Skin of body (tissue), 2 donors: ENCODE data around the gene CAPZA1. TPM values are rescaled to one million over a fixed set of nuclear protein-coding genes. Genes with fewer than 3 reads are reported as not detected.
"Not testable (repeated sequence)": the region's sequence is repeated elsewhere in the genome, so short reads cannot be mapped to it uniquely, and the experiment has no call there.

Experiments
- DNase-seq: peaks from one replicate; lab custom pipeline; 2025; lab: John Stamatoyannopoulos, UW
- total RNA-seq: library from RNA; depleted of rRNA; stranded (reverse); fragments of >200 nt; gene quantifications from one replicate; pipeline ENCODE4 v1.2.3, GENCODE V29; 2014

The CAPZA1 gene
- 147 TPM for total RNA-seq

DNA sequence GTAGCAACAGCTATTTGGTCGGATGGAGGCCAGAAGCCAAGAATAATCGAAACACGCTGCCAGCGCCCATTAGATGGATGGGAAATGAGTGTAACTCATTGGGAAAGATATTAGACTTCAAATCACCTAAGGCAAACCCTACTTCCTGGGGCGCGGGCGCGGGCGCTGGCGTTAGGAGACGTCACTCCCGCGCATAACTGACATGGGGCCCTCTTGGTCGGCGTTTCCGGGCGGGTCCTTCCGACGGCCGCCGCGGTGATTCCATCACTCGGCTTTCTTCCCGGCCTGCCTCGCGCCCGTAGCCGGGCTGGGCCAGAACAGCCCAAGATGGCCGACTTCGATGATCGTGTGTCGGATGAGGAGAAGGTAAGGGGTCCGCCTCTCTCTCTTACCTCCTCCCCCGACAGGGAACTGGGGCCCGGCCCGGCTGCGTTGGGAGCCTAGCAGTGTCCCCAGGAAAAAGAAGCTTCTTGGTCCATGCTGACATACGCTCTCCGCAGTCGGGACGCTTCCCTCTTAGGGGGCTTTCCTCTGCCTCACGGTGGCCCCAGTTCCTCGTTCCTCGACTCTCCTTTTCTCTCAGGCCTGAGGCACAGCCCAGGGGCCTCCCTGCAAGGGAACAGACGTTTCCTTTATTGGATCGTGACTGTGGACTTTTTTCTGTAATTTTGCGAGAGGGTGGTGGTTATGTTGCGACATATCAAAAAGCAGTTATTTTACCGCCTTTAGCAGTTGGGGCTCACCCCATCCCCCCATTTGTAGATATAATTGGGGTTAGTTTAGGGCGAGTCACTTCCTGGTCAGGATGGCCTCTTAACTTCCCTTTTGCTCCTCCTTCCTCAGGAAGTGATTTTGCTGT lies at the start of gene CAPZA1:
TSS of gene CAPZA1 (plus strand) at position 315 of the 859 bp plus-strand sequence. CDS start at position 328, 13 bp downstream.
- peak; percentile 93 for DNase-seq

DNA sequence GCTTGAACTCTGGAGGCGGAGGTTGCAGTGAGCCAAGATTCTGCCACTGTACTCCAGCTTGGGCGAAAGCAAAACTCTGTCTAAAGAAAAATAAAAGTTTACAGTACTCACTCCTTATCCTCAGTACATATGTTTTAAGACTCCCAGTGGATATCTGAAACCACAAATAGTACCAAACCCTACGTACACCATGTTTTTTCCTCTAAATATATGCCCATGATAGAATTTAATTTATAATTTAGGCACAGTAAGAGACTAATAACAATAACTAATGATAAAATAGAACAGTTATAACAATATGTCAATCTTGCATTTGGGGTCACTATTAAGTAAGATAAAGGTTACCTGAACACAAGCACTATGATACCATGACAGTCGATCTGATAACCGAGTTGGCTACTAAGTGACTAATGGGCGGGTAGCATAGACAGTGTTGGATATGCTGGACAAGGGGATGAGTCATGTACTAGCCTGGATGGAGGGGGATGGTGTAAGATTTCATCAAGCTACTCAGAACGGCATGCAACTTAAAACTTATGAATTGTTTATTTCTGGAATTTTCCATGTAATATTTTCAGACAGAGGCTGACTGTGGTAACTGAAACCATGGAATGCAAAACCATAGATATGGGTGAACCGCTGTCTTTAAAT lies 44.4 kb upstream of the CAPZA1 start:
- no peak for DNase-seq

DNA sequence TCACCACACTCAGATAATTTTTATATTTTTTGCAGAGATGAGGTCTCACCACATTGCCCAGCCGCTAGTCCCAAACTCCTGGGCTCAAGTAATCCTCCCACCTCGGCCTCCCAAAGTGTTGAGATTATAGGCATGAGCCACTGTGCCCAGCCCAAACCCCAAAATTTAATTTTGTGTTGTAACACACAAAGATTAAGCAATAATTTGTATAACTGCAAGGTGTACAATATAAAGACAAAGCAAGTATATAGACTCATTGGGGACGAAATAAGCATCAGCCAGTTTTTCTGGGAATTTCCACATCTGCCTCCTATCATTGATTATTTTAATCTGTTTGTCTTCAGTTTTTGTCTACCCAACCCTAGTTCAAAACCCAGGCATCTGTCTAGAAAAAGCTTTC lies 43.4 kb upstream of the CAPZA1 start:
- no peak for DNase-seq

DNA sequence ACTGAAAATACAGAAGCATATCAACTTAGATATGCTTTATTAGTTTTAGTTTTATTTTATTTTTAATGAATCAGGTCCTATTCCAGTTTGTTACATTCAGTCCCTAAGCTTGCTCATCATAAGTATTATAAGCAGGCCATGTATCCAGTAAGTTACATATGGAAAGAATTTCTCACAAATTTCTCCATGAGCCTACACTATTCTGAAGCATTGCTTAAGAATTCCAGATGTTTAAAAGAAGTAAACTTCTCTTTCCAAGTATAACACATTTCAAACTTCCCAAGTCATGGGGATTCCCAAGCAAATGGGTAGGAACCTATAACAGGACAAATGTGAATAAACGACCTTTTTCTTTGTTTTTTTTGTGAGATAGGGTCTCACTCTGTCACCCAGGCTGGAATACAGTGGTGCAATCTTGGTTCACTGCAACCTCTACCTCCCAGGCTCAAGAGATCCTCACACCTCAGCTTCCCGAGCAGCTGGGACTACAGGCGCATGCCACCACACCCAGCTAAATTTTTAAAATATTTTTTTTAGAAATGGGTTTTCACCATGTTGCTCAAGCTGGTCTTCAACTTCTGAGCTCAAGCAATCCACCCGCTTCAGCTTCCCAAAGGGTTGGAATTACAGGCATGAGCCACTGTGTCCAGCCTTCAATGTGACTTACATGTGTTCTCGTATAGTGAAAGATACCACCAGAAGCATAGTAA lies 39.7 kb upstream of the CAPZA1 start:
- peak; percentile 38 for DNase-seq

DNA sequence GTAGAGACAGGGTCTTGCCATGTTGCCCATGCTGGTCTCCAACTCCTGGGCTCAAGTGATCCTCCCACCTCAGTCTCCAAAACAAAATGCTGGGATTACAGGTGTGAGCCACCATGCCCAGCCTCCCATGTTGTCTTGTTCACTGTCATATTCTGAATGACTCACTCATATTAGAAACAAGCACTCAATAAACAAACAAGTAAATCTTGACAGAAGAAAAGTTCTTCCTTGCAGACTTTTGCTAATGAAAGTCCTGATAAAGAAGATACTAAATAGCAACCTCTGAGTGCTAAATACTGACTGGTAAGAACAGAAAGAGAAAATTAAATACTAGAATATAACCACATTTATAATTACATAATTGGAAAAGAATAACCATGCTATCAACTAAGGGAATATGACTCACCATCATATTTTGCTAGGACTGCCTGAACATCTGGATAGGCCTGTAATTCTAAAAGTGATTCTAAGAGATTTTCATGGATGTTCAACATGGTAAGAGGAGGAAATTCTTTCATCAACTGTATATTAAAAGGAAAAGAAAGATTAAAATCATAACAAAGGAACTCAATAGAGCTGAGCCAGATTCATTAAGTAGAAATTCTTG lies 37.9 kb upstream of the CAPZA1 start:
- no peak for DNase-seq

DNA sequence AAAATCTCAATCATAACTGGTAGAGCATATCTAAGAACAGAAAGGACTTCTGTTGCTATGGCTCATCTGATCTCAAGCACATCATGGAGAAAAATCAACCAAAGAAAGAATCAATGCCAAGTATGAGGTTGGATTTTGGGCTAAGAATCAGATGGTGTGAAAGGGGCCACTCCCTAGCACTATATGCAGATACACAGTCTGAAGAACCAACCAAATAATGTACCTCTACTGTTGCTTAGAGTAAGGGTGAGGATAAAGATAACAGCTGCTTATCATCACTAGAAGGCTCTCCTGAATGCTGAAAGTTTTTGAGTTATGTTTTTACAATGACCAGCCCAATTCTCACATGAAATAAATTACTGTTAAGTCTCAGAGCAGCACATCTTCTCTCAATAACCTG lies 36.3 kb upstream of the CAPZA1 start:
- DNase-seq = no peak

DNA sequence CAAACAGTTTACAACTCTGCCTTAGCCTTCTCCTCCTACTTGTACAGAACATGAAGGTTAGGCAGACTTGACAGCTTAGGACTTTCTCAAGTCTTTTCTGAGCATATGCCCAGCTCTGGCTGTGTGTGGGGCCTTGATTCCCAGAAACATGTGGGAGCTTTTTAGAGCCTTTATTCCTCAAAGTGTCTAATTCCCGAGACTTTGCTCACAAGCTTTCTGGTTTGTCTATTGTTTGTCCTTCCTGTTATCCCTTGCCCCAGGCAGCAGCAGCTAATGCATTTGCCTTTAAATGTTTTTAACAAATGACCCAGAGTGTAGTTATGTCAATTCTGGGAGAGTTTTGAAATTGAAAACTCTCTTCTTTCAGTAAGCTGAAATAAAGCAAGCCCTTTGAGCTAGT lies 29.9 kb upstream of the CAPZA1 start:
- no peak for DNase-seq

DNA sequence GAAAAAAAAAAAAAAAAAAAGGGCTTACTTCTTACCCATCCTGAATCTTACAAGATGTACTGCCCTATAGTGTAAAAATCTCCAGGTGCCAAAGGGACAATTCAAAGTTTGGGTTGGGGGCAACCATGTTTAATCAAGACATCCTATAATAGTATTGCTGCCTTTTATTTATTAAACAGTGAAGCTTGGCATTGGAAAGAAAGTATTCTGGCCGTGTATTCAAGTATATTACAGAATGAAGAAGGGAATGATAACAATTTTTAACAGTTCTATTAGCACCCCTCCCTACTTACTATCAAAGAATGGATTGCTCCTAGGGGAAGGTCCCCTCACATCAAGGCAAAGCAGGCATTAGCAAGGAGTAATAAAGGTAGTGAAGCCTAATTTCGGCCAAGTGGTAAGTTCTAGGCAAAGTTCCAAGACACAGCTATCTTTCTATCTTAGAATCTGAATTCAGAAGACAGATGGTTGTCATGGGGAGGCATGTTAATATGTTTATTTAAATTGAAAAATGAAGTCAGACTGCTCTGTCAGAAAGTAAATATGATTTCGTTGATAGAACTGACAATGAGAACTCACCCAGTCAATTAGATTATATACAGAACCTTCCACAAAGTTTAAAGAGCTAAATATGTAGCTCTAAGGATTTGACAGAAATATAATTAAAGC lies 25.3 kb upstream of the CAPZA1 start:
- no peak for DNase-seq

DNA sequence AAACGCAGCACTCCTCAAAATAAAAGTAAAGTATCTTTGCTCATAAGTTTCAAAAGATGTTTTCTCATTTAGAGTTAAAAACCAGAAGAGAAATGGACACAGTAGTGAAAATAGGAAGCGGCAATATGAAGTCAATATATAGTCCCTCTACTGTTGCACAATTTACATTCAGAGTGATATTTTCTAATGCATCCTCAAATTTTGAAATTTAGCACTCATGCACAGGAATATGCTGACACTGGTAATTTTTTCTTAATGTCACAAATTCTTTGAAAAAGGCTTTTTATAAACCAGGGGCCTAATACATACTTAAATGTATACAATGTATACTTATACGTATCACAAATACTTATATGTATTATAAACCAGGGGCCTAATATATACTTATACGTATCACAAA lies 20.2 kb upstream of the CAPZA1 start:
- no peak for DNase-seq

DNA sequence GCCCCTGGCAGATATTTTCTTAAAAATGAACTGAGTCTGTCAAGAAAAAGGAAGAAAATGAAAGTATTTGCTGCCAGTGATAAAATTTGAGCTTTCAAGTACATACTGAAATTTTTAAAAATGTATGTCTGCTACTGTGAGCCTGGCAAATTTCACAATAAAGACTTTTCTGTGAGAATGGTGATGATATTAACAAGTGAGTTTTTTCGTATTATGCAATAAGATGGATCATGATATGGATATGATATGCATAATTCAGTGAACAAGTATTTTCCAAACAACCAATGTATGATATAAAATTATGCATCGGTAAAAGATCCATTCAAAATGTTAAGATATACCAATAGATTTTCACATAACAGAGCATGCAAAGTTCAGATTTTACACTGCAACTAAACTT lies 16.6 kb upstream of the CAPZA1 start:
- DNase-seq = no peak

DNA sequence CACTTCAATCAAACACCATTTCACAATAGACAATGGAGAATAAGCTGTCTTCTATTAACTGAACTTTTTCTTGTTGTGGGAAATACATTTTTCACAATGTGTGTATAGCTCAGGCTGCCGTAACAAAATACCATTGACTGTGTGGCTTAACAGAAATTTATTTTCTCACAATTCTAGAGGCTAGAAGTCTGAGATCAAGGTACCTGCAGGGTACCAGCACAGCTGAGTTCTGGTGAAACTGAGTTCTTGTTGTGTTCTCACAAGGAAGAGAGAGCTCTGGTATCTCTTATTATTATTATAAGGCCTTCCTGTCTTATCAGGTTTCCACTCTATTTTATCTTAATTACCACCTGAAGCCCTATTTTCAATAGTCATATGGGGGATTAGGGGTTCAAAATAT lies 16.1 kb upstream of the CAPZA1 start:
- DNase-seq = no peak

DNA sequence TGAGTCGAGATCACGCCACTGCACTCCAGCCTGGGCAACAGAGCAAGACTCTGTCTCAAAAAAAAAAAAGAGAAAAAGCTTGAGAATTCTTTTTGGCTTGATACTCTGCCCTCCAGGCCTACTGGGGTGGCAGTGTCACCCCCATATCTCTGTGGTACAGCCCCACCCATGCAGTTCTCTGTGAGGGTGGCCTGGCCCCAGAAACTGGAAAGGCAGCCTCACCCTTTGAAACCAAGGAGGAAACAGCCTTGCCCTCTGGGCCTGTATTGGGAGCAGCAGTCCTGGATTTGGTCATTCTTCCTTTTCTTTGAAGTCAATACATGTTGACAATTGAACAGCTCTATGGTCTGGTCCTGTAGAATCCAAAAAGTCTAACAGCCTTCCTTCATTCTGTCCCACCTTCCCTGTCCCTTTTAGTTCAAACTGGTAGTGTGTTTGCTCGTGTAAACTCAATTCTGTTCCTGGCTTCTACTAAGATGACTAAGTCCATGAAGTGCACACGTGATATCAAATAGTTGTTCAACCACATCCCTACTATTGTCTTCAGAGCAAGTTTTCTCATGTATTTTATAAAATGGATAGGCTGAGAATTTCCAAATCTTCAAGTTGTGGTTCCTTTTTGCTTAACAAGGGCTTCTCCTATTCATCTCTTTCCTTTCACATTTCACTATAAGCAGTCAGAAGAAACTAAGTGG lies 13.9 kb upstream of the CAPZA1 start:
- DNase-seq = no peak

DNA sequence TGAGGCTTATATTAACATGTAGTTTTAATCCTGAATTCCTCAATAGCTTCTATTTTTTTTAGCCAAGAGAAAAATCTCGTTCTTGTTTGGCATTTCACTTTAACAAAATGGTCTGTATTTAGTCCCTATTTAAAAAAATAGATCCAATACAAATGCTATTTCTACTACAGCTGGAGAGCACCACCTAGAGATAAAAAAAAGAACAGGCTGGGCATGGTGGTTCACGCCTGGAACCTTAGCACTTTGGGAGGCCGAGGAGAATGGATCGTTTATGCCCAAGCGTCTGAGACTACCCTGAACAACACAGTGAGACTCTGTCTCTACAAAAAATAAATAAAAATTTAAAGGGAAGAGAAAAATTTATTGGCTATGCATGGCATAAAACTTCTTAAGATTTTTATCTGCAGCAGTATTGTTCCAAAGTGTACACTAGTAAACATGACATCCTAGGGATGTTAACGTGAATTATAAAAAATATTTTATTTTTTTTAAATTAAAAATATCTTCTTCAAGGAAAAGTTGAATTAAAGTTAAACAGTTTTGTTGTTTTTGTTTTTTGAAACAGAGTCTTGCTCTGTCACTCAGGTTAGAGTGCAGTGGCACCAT lies 5.1 kb upstream of the CAPZA1 start:
- no peak for DNase-seq

DNA sequence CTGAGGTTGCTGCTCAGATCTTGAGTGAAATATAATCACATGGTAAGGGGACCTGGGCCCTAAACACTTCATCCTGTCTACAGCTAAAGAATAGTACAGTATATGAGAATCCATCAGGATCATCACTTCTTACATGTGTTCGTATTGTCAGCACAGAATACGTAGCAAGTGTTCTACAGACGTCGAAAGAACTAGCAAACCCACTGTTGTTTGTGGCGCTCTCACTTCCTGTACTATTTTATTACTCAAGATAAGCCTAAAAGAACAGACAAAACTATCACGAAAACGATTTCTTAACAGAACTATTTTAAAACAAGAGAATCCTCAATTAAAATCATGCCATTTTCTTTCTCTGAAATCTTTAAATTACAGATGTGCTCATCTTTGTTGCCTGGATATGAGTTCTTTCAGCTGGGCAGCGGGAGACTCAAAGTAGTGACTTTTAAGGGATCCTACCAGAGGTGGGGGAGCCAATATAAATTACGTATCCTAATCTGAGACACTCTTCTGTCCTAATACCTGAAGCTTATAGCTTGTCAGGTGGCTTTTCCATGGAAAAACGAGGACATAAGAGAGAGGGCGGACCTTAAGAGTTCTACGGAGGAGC lies 1.4 kb upstream of the CAPZA1 start:
- DNase-seq = peak; percentile 21

DNA sequence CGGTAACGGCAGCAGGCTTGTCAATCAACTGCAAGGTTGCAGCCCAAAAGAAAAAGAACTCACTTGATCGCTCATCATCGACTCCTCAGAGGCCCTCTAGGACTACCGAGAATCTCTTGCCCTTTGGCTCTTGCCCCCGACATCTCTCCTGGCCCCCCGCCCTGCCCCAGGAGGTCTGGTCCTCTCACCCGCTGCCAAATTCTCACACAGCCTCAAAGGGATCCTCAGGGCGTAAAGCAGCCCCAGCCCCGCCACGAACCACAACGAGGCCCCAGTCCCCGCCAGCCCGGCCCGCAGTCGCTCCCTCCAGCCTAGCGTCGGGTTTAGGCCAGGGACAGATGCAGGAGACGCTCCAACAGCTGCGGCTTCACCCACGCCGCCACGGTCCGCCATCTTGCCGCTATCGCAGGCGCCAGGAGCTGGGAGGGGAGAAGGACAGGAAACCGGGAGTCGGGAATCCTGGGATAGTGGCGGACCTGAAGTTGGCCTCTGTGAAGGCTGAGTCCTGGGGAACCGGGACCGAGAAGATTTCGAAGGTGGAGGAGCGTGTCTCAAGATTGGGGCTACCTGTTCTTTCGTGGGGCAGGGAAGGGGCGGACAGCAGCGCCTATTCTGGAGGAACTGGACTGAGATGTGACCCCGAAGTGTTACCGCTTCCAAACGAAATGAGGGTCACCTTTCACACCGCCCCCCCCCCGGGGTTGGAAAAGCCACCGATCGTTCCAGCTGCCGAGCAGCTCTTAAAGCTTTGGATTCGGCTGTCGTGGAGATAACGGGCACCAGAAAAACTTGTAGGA lies 713 bp upstream of the CAPZA1 start, which contains the start of gene ST7L:
TSS of gene ST7L (minus strand) at position 421 of the 797 bp plus-strand sequence. CDS start at position 393, 28 bp downstream.
- DNase-seq = peak; percentile 61

DNA sequence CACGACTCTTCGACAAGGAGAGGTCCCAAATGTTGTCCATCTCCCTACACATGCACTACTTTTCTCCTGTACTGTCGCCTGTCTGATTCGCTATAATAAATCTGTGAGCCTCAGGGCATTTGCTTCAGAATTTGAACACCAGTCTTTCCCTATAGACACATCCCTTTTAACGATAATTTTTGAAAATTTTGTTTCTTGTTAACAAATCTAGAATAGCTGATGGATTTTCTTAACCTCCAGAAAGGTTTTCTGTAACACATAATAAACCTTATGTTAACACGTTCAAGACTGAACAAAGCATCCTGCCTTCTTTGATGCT lies 704 bp downstream of the CAPZA1 start:
- DNase-seq = peak; percentile 28

DNA sequence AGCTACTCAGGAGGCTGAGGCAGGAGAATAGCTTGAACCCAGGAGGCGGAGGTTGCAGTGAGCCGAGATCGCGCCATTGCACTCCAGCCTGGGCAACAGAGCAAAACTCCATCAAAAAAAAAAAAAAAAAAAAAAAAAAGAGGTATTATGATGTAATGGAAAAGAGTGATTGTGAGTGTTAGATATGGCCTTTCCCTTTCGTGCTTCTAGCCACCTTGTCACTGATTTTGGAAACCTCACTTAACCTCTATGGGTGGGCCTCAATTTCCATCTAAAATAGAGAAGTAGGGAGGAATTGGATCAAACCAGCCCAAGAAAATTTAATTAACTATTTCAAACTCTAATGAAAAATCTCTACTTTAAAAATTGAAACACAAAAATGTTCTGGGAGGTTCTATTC lies 4.9 kb downstream of the CAPZA1 start:
- DNase-seq = not testable (repeated sequence)

DNA sequence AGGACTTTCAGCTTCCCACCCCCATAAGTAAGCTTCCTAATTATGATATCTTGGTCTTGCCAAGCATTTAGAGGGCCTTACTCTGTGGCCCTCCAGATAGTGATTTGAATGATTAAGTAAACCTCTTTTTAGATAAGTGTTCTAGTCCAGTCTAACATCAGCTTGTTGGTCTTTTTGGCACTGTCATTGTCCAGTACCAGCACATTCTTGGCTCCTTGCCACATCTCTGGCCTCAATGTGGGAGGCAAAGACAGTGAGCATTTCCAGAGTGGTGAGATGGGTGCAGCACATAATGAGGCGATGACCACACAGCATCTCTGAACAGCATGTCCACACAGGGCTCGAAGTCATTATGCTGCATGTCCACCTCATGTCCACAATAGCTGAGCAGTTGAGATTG lies 6.1 kb downstream of the CAPZA1 start:
- no peak for DNase-seq

DNA sequence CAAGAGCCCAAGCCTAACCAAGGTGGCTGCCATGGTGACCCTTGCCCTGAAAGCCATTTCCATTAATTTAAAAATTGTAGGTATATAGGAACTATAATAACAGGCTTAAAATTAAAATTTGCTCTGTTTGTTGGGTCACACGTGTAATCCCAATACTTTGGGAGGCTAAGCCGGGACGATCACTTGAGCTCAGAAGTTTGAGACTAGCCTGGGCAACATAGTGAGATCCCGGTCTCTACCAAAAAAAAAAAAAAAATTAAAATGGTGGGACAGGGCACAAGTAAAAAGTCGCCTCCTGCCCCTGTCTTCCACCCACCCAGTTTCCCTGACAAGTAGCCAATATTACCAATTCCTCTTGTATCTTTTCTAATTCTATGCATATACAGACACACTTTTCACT lies 6.6 kb downstream of the CAPZA1 start:
- DNase-seq = no peak
